HepG2 (cell line): Measurements from ENCODE around the gene KCNMB2.

Experiments
- CTCF ChIP-seq: sonication (generic); formaldehyde crosslinking; IDR thresholded peaks from 2 replicates; pipeline ENCODE4 v1.5.0; 2020; ENCODE audit warnings: mild to moderate bottlenecking, missing genetic modification reagents, moderate library complexity
- GABPA ChIP-seq, 2 experiments: IDR thresholded peaks; 2 replicates each; pipeline ENCODE4 v1.6.1; 2011 to 2016; ENCODE audit warnings: low read depth in 2 of 2, low read length in 1 of 2, missing biosample characterization in 1 of 2, missing genetic modification characterization in 1 of 2
- JUNB ChIP-seq: sonication (generic); formaldehyde crosslinking; IDR thresholded peaks from 2 replicates; pipeline ENCODE4 v1.8.0; 2022; ENCODE audit warnings: missing genetic modification reagents, mild to moderate bottlenecking, borderline replicate concordance
- KAT8 ChIP-seq: IDR thresholded peaks from 2 replicates; pipeline ENCODE4 v1.6.1; 2016; ENCODE audit warnings: missing genetic modification reagents, missing compliant biosample characterization
- ZMYM2 ChIP-seq: sonication (generic); formaldehyde crosslinking; IDR thresholded peaks from 2 replicates; pipeline ENCODE4 v1.8.0; 2022; ENCODE audit warnings: mild to moderate bottlenecking, missing genetic modification reagents
- ZNF530 ChIP-seq: sonication (generic); formaldehyde crosslinking; IDR thresholded peaks from 2 replicates; pipeline ENCODE4 v1.5.0; 2020; ENCODE audit warnings: low read depth, mild to moderate bottlenecking, missing genetic modification reagents
- ZSCAN20 ChIP-seq: sonication (generic); formaldehyde crosslinking; IDR thresholded peaks from 2 replicates; pipeline ENCODE4 v1.4.0; 2020; ENCODE audit warnings: missing genetic modification reagents, mild to moderate bottlenecking, borderline replicate concordance

- TF ChIP-seq ZNF530, result no peak
- no peak for TF ChIP-seq GABPA (IDR thresholded peaks at IDR 0.05; ENCODE audit: low read depth, low read length)
- TF ChIP-seq GABPA (CRISPR knock-in tag; IDR thresholded peaks at IDR 0.05; ENCODE audit: low read depth), result no peak
- TF ChIP-seq JUNB (CRISPR knock-in tag), result no peak
- TF ChIP-seq CTCF (CRISPR knock-in tag), result no peak
- TF ChIP-seq KAT8, result no peak
- TF ChIP-seq ZMYM2, result no peak
- TF ChIP-seq ZSCAN20 (CRISPR knock-in tag), result no peak
Observed at GRCh38 chr3:178735032-178735674, 198.9 kb downstream of the KCNMB2 start.
